Measurements from ENCODE around the gene XYLT1.

XYLT1 gene

DNA sequence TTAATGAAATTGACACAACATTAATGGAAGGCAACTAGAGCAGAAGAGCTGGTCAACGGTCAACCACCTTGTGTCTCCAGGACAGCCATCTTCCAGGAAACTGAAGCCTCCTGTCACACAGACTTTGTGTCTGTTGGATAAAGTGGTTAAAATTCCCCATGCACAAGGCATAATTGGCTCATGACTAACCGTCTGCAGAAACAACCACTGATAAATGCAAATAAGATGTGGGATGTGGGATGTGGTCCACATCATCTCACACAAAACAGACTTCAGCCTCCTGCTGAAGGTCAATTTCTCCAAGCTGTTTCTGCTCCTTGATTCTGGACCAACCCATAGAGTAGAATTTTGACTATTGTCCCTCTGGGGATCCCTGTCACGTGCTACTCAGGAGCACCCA is 26.9 kb upstream of the XYLT1 start:
- TF ChIP-seq, protein P1, sequence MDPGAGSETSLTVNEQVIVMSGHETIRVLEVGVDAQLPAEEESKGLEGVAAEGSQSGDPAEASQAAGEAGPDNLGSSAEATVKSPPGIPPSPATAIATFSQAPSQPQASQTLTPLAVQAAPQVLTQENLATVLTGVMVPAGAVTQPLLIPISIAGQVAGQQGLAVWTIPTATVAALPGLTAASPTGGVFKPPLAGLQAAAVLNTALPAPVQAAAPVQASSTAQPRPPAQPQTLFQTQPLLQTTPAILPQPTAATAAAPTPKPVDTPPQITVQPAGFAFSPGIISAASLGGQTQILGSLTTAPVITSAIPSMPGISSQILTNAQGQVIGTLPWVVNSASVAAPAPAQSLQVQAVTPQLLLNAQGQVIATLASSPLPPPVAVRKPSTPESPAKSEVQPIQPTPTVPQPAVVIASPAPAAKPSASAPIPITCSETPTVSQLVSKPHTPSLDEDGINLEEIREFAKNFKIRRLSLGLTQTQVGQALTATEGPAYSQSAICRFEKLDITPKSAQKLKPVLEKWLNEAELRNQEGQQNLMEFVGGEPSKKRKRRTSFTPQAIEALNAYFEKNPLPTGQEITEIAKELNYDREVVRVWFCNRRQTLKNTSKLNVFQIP (CRISPR knock-in tag; IDR thresholded peaks at IDR 0.05; ENCODE audit: borderline replicate concordance, low read depth): no peak
- TF ChIP-seq ZFP30 (CRISPR knock-in tag; IDR thresholded peaks at IDR 0.05): no peak
- TF ChIP-seq RARB (CRISPR knock-in tag; IDR thresholded peaks at IDR 0.05): no peak
- no peak for TF ChIP-seq BACH2 (CRISPR knock-in tag; IDR thresholded peaks at IDR 0.05; ENCODE audit: borderline replicate concordance)
- no peak for TF ChIP-seq PPARA (CRISPR knock-in tag; IDR thresholded peaks at IDR 0.05; ENCODE audit: borderline replicate concordance)
- no peak for TF ChIP-seq TCF4 (CRISPR knock-in tag; IDR thresholded peaks at IDR 0.05; ENCODE audit: borderline replicate concordance)
- TF ChIP-seq ARNTL (CRISPR knock-in tag; IDR thresholded peaks at IDR 0.05; ENCODE audit: borderline replicate concordance, low read depth): no peak
- TF ChIP-seq, protein P2, sequence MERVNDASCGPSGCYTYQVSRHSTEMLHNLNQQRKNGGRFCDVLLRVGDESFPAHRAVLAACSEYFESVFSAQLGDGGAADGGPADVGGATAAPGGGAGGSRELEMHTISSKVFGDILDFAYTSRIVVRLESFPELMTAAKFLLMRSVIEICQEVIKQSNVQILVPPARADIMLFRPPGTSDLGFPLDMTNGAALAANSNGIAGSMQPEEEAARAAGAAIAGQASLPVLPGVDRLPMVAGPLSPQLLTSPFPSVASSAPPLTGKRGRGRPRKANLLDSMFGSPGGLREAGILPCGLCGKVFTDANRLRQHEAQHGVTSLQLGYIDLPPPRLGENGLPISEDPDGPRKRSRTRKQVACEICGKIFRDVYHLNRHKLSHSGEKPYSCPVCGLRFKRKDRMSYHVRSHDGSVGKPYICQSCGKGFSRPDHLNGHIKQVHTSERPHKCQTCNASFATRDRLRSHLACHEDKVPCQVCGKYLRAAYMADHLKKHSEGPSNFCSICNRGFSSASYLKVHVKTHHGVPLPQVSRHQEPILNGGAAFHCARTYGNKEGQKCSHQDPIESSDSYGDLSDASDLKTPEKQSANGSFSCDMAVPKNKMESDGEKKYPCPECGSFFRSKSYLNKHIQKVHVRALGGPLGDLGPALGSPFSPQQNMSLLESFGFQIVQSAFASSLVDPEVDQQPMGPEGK (CRISPR knock-in tag; IDR thresholded peaks at IDR 0.05; ENCODE audit: borderline replicate concordance): no peak
- no peak for TF ChIP-seq ESRRG (CRISPR knock-in tag; IDR thresholded peaks at IDR 0.05)
- no peak for TF ChIP-seq ZC3H10 (CRISPR knock-in tag; IDR thresholded peaks at IDR 0.05)
- TF ChIP-seq OSR1 (CRISPR knock-in tag; IDR thresholded peaks at IDR 0.05): no peak
- TF ChIP-seq ZNF565 (CRISPR knock-in tag; conservative IDR thresholded peaks at IDR 0.05; ENCODE audit: low read depth): no peak
- ATAC-seq: peak; percentile 53; the same call in 2 of the 3 replicates

DNA sequence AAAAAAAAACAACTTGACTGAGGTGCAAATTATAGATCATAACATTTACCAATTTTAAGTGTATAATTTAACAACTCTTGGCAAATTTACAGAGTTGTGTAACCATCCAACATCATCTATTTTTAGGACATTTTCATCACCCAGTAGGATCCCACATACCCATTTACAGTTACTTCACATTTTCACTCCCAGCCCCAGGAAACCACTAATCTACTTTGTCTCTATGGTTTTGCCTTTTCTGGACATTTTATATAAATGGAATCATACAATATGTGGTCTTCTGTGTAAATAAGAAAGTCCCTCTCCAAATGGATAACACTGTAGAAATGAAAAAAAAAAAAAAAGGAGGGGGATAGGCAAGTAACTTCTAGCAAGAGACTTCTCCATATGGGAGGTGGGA is 26.1 kb upstream of the XYLT1 start:
- TF ChIP-seq, protein P3, sequence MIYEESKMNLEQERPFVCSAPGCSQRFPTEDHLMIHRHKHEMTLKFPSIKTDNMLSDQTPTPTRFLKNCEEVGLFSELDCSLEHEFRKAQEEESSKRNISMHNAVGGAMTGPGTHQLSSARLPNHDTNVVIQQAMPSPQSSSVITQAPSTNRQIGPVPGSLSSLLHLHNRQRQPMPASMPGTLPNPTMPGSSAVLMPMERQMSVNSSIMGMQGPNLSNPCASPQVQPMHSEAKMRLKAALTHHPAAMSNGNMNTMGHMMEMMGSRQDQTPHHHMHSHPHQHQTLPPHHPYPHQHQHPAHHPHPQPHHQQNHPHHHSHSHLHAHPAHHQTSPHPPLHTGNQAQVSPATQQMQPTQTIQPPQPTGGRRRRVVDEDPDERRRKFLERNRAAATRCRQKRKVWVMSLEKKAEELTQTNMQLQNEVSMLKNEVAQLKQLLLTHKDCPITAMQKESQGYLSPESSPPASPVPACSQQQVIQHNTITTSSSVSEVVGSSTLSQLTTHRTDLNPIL (CRISPR knock-in tag; IDR thresholded peaks at IDR 0.05; ENCODE audit: low read depth): no peak
- no peak for ATAC-seq

GRCh38 chr16:17493012-17493411 is 22.3 kb upstream of the XYLT1 start:
- no peak for ATAC-seq
- no peak for TF ChIP-seq BACH2 (CRISPR knock-in tag; IDR thresholded peaks at IDR 0.05; ENCODE audit: borderline replicate concordance)
- TF ChIP-seq, protein P2 (CRISPR knock-in tag; IDR thresholded peaks at IDR 0.05; ENCODE audit: borderline replicate concordance): no peak
- TF ChIP-seq OSR1 (CRISPR knock-in tag; IDR thresholded peaks at IDR 0.05): no peak
- TF ChIP-seq ISL1 (CRISPR knock-in tag; IDR thresholded peaks at IDR 0.05): no peak
- no peak for TF ChIP-seq ZNF565 (CRISPR knock-in tag; conservative IDR thresholded peaks at IDR 0.05; ENCODE audit: low read depth)
- TF ChIP-seq ZC3H10 (CRISPR knock-in tag; IDR thresholded peaks at IDR 0.05): no peak
- no peak for TF ChIP-seq CSRNP3 (CRISPR knock-in tag; IDR thresholded peaks at IDR 0.05)
- TF ChIP-seq PPARA (CRISPR knock-in tag; IDR thresholded peaks at IDR 0.05; ENCODE audit: borderline replicate concordance): no peak
- TF ChIP-seq ZFP3 (CRISPR knock-in tag; IDR thresholded peaks at IDR 0.05): no peak

- ATAC-seq: 0 out of 3 replicates have a peak, but pooled peaks have one; percentile 30
- TF ChIP-seq, protein P2 (CRISPR knock-in tag; IDR thresholded peaks at IDR 0.05; ENCODE audit: borderline replicate concordance): no peak
- no peak for TF ChIP-seq ZNF565 (CRISPR knock-in tag; conservative IDR thresholded peaks at IDR 0.05; ENCODE audit: low read depth)
Measured at GRCh38 chr16:17491140-17491662, 20.4 kb upstream of the XYLT1 start.
